Stomach smooth muscle (tissue), 2 donors: ENCODE measurements around the gene ESR1.

ENCODE experiments used
- H3K27ac ChIP-seq: one replicate; pipeline ENCODE4 v1.7.0; 2013; ENCODE audit warnings: mild to moderate bottlenecking, low read length, inconsistent platforms
- H3K27me3 ChIP-seq, 2 donors: one replicate each; pipeline ENCODE4 v1.7.0; 2013; ENCODE audit warnings: low read length in 2 of 2; ENCODE audit not compliant: insufficient read depth in 2 of 2, control insufficient read depth in 1 of 2
- H3K36me3 ChIP-seq, 2 donors: one replicate each; pipeline ENCODE4 v1.7.0; 2013; ENCODE audit warnings: low read length in 2 of 2; ENCODE audit not compliant: control insufficient read depth in 2 of 2, insufficient read depth in 2 of 2
- H3K4me1 ChIP-seq: one replicate; pipeline ENCODE4 v1.7.0; 2013; ENCODE audit warnings: low read length; ENCODE audit not compliant: control insufficient read depth, insufficient read depth
- H3K4me3 ChIP-seq, 2 donors: one replicate each; pipeline ENCODE4 v1.7.0; 2013; ENCODE audit warnings: low read length in 2 of 2
- H3K9ac ChIP-seq, 2 donors: one replicate each; pipeline ENCODE4 v1.7.0; 2013; ENCODE audit warnings: low read length in 2 of 2, mild to moderate bottlenecking in 1 of 2
- H3K9me3 ChIP-seq, 2 donors: one replicate each; pipeline ENCODE4 v1.7.0; 2013; ENCODE audit warnings: low read length in 2 of 2; ENCODE audit not compliant: control insufficient read depth in 2 of 2
- donor health status: healthy.
- donor health status: Pancreatic carcinoma.

ESR1 gene

GRCh38 chr6:152091201-152091600, 283.7 kb downstream of the ESR1 start:
- Histone ChIP-seq H3K27ac (no peak overlapping the region), H3K36me3 (no peaks in the 10 kb centered on the region), H3K9ac (no peak overlapping the region), H3K27me3 (no peaks in the 10 kb centered on the region), H3K9me3 (no peaks in the 10 kb centered on the region), H3K4me3 (no peak overlapping the region), H3K4me1 (no peaks in the 10 kb centered on the region)

DNA sequence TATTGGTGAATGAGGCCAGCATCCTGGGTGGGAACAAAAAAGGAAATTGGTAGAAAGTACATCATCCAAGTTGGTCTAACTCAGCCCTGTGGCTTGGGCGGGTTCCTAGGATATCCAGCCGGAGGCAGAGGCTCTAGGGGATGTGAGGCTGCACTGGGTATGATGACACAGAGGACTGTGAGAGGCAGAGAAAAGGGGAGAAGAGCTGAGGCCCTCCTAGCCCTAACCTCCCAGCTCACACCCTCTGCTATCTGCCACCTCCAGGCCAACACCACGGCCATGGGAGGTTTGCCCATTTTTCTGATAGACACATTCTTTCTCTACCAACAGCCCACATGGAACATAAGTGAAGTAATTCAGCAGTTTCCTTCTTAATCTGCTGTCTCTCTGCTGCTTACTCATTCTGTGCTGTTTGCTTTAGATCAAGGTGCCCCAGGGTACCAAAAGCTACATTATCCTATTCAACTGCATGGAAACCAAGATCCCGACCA, 284.4 kb downstream of the ESR1 start:
- Histone ChIP-seq H3K27ac (no peak overlapping the region), H3K9me3 (no peaks in the 10 kb centered on the region), H3K4me3 (no peak overlapping the region), H3K36me3 (no peaks in the 10 kb centered on the region), H3K4me1 (no peaks in the 10 kb centered on the region), H3K9ac (no peak overlapping the region), H3K27me3 (no peaks in the 10 kb centered on the region)

- Histone ChIP-seq H3K4me3 (no peak overlapping the region), H3K27ac (no peak overlapping the region), H3K27me3 (no peaks in the 10 kb centered on the region), H3K36me3 (no peaks in the 10 kb centered on the region), H3K9me3 (no peaks in the 10 kb centered on the region), H3K9ac (no peak overlapping the region), H3K4me1 (no peaks in the 10 kb centered on the region)
Observed at GRCh38 chr6:152093711-152094110, 286.2 kb downstream of the ESR1 start.

DNA sequence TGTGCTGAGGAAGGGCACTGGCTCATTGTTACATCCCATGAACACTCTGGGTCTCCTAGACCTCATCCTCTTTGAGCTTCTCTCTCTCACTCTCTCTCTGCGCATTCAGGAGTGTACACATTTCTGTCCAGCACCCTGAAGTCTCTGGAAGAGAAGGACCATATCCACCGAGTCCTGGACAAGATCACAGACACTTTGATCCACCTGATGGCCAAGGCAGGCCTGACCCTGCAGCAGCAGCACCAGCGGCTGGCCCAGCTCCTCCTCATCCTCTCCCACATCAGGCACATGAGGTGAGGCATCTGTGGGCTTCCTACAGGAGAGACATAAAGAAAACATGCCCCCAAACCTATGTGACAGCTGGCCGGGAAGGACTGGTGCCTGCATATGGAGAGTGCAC, 286.8 kb downstream of the ESR1 start:
- Histone ChIP-seq H3K9me3 (no peaks in the 10 kb centered on the region), H3K4me1 (no peaks in the 10 kb centered on the region), H3K4me3 (no peak overlapping the region), H3K27ac (no peak overlapping the region), H3K9ac (no peak overlapping the region), H3K36me3 (no peaks in the 10 kb centered on the region), H3K27me3 (no peaks in the 10 kb centered on the region)

DNA sequence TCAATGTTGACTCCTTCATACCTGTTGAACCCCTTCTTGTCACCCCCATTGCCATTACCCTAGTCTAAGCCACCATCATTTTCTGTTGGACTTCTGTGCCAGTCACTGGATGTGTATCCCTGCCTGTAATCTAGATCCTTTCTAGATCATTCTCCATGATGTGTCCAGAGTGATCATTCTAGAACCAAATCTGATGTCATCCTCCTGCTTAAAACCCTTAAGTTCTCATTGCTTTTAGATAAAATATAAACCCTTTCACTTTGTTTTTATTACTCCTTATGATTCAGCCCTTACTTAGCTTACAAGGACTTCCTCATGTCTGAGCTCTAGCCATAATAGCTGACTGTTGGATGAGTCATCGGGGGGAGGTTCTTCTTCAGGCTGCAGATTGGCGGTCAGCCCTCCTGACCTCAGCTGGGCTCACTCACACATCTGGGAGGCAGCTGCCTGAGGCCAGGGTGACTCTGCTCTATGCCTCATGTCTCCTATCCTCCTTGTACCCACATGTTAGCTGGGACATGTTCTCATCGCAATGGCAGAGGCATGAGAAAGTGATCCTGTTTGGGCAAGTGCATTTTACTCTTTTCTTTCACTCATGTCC, 287.6 kb downstream of the ESR1 start:
- H3K27ac ChIP-seq, result no peak overlapping the region
- H3K9me3 ChIP-seq, result no peaks in the 10 kb centered on the region
- H3K9ac ChIP-seq, result no peak overlapping the region
- H3K4me1 ChIP-seq, result no peaks in the 10 kb centered on the region
- H3K4me3 ChIP-seq, result no peak overlapping the region
- H3K36me3 ChIP-seq, result no peaks in the 10 kb centered on the region
- H3K27me3 ChIP-seq, result no peaks in the 10 kb centered on the region

GRCh38 chr6:152096863-152097496, 289.5 kb downstream of the ESR1 start:
- no peaks in the 10 kb centered on the region for H3K4me1 ChIP-seq
- H3K9ac ChIP-seq, result no peak overlapping the region
- H3K27ac ChIP-seq, result no peak overlapping the region
- H3K4me3 ChIP-seq, result no peak overlapping the region
- H3K36me3 ChIP-seq, result no peaks in the 10 kb centered on the region
- no peaks in the 10 kb centered on the region for H3K27me3 ChIP-seq
- H3K9me3 ChIP-seq, result no peaks in the 10 kb centered on the region

DNA sequence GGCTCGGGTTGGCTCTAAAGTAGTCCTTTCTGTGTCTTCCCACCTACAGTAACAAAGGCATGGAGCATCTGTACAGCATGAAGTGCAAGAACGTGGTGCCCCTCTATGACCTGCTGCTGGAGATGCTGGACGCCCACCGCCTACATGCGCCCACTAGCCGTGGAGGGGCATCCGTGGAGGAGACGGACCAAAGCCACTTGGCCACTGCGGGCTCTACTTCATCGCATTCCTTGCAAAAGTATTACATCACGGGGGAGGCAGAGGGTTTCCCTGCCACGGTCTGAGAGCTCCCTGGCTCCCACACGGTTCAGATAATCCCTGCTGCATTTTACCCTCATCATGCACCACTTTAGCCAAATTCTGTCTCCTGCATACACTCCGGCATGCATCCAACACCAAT, 291.2 kb downstream of the ESR1 start:
- Histone ChIP-seq H3K9ac (no peak overlapping the region), H3K4me3 (no peak overlapping the region), H3K4me1 (no peaks in the 10 kb centered on the region), H3K36me3 (no peaks in the 10 kb centered on the region), H3K27me3 (no peaks in the 10 kb centered on the region), H3K27ac (no peak overlapping the region), H3K9me3 (no peaks in the 10 kb centered on the region)

GRCh38 chr6:152099446-152100182, 292.1 kb downstream of the ESR1 start:
- Histone ChIP-seq H3K9me3 (no peaks in the 10 kb centered on the region), H3K27me3 (no peaks in the 10 kb centered on the region), H3K4me3 (no peak overlapping the region), H3K27ac (no peak overlapping the region), H3K9ac (no peak overlapping the region), H3K36me3 (no peaks in the 10 kb centered on the region), H3K4me1 (no peaks in the 10 kb centered on the region)

DNA sequence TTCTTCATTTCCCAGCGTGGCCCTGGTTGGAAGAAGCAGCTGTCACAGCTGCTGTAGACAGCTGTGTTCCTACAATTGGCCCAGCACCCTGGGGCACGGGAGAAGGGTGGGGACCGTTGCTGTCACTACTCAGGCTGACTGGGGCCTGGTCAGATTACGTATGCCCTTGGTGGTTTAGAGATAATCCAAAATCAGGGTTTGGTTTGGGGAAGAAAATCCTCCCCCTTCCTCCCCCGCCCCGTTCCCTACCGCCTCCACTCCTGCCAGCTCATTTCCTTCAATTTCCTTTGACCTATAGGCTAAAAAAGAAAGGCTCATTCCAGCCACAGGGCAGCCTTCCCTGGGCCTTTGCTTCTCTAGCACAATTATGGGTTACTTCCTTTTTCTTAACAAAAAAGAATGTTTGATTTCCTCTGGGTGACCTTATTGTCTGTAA, 292.7 kb downstream of the ESR1 start:
- Histone ChIP-seq H3K4me1 (no peaks in the 10 kb centered on the region), H3K27ac (no peak overlapping the region), H3K9me3 (no peaks in the 10 kb centered on the region), H3K36me3 (no peaks in the 10 kb centered on the region), H3K27me3 (no peaks in the 10 kb centered on the region), H3K9ac (no peak overlapping the region), H3K4me3 (no peak overlapping the region)

- H3K36me3 ChIP-seq, result no peaks in the 10 kb centered on the region
- peaks cover 3% of the 10 kb centered on the region for H3K4me1 ChIP-seq
- H3K27me3 ChIP-seq, result no peaks in the 10 kb centered on the region
- no peaks in the 10 kb centered on the region for H3K9me3 ChIP-seq
- no peak overlapping the region for H3K27ac ChIP-seq
- no peak overlapping the region for H3K4me3 ChIP-seq
- no peak overlapping the region for H3K9ac ChIP-seq
Observed at GRCh38 chr6:152107973-152108372, 300.5 kb downstream of the ESR1 start.
